Upper lobe of left lung (tissue), 6 donors: ENCODE data around the gene RNF128. TPM values are rescaled to one million over a fixed set of nuclear protein-coding genes. Genes with fewer than 3 reads are reported as not detected.
"Not testable (repeated sequence)": the region's sequence is repeated elsewhere in the genome, so short reads cannot be mapped to it uniquely, and the experiment has no call there.

ENCODE experiments used
- ATAC-seq, 2 donors: fragments of 200-7000 bp; cut with Tn5 transposase; one replicate each; pipeline ENCODE4 v1.9.1; 2022; ENCODE audit warnings: mild to moderate bottlenecking in 2 of 2, moderate library complexity in 2 of 2; ENCODE audit not compliant: low FRiP score in 2 of 2
- DNase-seq, 2 donors: peaks; one replicate each; pipeline ENCODE4 v3.0.0-alpha.2; 2019 to 2020
- H3K27ac ChIP-seq, 4 donors: fragments of 200-600 bp; sonication (generic); one replicate each; pipeline ENCODE4 v1.5.1; 2016 to 2019
- H3K27me3 ChIP-seq, 4 donors: fragments of 200-600 bp; sonication (generic); one replicate each; pipeline ENCODE4 v1.5.1; 2017 to 2019
- H3K36me3 ChIP-seq, 4 donors: fragments of 200-600 bp; sonication (generic); one replicate each; pipeline ENCODE4 v1.5.1; 2016 to 2019
- H3K4me1 ChIP-seq, 4 donors: fragments of 200-600 bp; sonication (generic); one replicate each; pipeline ENCODE4 v1.5.1; 2018 to 2019
- H3K4me3 ChIP-seq, 4 donors: fragments of 200-600 bp; sonication (generic); one replicate each; pipeline ENCODE4 v1.5.1; 2017 to 2019; ENCODE audit warnings: mild to moderate bottlenecking in 2 of 4, moderate library complexity in 1 of 4
- H3K9me3 ChIP-seq, 4 donors: fragments of 200-600 bp; sonication (generic); one replicate each; pipeline ENCODE4 v1.5.1; 2018 to 2019
- CTCF ChIP-seq, 6 experiments: fragments of 450-650 bp in 4 of 6; fragments of 200-600 bp in 2 of 6; sonication (generic) in 2 of 6; IDR thresholded peaks; one replicate each; pipeline ENCODE4 v1.5.1; 2016 to 2019; ENCODE audit warnings: antibody characterized with exemption in 6 of 6
- EP300 ChIP-seq, 4 donors: sonication (generic); formaldehyde crosslinking; IDR thresholded peaks; one replicate each; pipeline ENCODE4 v1.5.1; 2017; ENCODE audit warnings: antibody characterized with exemption in 4 of 4, control low read depth in 2 of 4
- POLR2A ChIP-seq, 4 donors: fragments of 450-650 bp; IDR thresholded peaks; one replicate each; pipeline ENCODE4 v1.5.1; 2016 to 2017; ENCODE audit warnings: antibody characterized with exemption in 4 of 4, mild to moderate bottlenecking in 2 of 4
- POLR2AphosphoS5 ChIP-seq, 2 donors: sonication (generic); formaldehyde crosslinking; IDR thresholded peaks; one replicate each; pipeline ENCODE4 v1.5.1; 2017; ENCODE audit warnings: antibody characterized with exemption in 2 of 2
- WGBS, 2 donors: methylation state at CpG; one replicate each; pipeline ENCODE4 v1.1.5; 2017 to 2018; 5-methylcytosine and 5-hydroxymethylcytosine counted together
- total RNA-seq, 6 donors: library from RNA; depleted of rRNA in 4 of 6; stranded (reverse); fragments of >200 nt in 4 of 6; gene quantifications; one replicate each; pipeline versions ENCODE4 v1.1.0 to v1.2.1, GENCODE V29; 2016 to 2021
- donor health status: DM: no; HTN: no; CAD: no; lungs with moderate emphysema.
- donor health status: DM: no; HTN: yes; CAD: no; lungs with severe emphysema.

RNF128 gene
- total RNA-seq, 6 donors from 2014 or later: 6.3 to 49.9 (median 19.7) TPM

- ATAC-seq: no peak
- Histone ChIP-seq H3K36me3 (no peaks in the 10 kb centered on the region), H3K27ac (no peak overlapping the region), H3K4me1 (no peaks in the 10 kb centered on the region), H3K27me3 (no peaks in the 10 kb centered on the region), H3K9me3 (peaks cover 0 to 5% (median 0%) of the 10 kb centered on the region in 4 donors), H3K4me3 (no peak overlapping the region)
- WGBS, 2 donors: 76 to 83% methylated on average over 1 of the region's 1 CpG
- TF ChIP-seq POLR2AphosphoS5 (IDR thresholded peaks at IDR 0.05): no peak
- no peak for TF ChIP-seq CTCF (IDR thresholded peaks at IDR 0.05)
- no peak for TF ChIP-seq POLR2A (IDR thresholded peaks at IDR 0.05)
- no peak for TF ChIP-seq EP300 (IDR thresholded peaks at IDR 0.05)
- no peak for DNase-seq
Measured at GRCh38 chrX:106752101-106752678, 25.7 kb downstream of the RNF128 start.

- H3K4me3 ChIP-seq, DNase-seq, H3K4me1 ChIP-seq, H3K27ac ChIP-seq, H3K36me3 ChIP-seq, ATAC-seq, H3K27me3 ChIP-seq, H3K9me3 ChIP-seq: not testable (repeated sequence)
- WGBS, 2 donors: 50 to 100% methylated on average over 1 of the region's 1 CpG
Measured at GRCh38 chrX:106769288-106769687, 42.8 kb downstream of the RNF128 start.

- no peak for TF ChIP-seq POLR2AphosphoS5 (IDR thresholded peaks at IDR 0.05)
- no peak for TF ChIP-seq CTCF (IDR thresholded peaks at IDR 0.05)
- TF ChIP-seq POLR2A (IDR thresholded peaks at IDR 0.05): no peak
- TF ChIP-seq EP300 (IDR thresholded peaks at IDR 0.05): no peak
- Histone ChIP-seq H3K27me3 (no peaks in the 10 kb centered on the region), H3K9me3 (no peaks in the 10 kb centered on the region), H3K36me3 (no peaks in the 10 kb centered on the region), H3K4me1 (no peaks in the 10 kb centered on the region), H3K27ac (no peak overlapping the region), H3K4me3 (no peak overlapping the region)
- no peak for DNase-seq
- ATAC-seq: no peak
- WGBS, 2 donors: 44 to 49% methylated on average over 2 of the region's 2 CpGs
Measured at GRCh38 chrX:106774981-106775380, 48.5 kb downstream of the RNF128 start.

GRCh38 chrX:106780264-106780663 is 53.8 kb downstream of the RNF128 start:
- no peak overlapping the region for H3K4me3 ChIP-seq
- no peak overlapping the region for H3K27ac ChIP-seq
- TF ChIP-seq POLR2AphosphoS5 (IDR thresholded peaks at IDR 0.05) (no peak), CTCF (IDR thresholded peaks at IDR 0.05) (no peak), EP300 (IDR thresholded peaks at IDR 0.05) (no peak), POLR2A (IDR thresholded peaks at IDR 0.05) (no peak)
- DNase-seq (no peak), ATAC-seq (no peak)
- no peaks in the 10 kb centered on the region for H3K9me3 ChIP-seq
- no peaks in the 10 kb centered on the region for H3K4me1 ChIP-seq
- H3K36me3 ChIP-seq: no peaks in the 10 kb centered on the region
- no peaks in the 10 kb centered on the region for H3K27me3 ChIP-seq
- 50 to 53% methylated on average over 2 of the region's 2 CpGs for WGBS, 2 donors

GRCh38 chrX:106780664-106781377 is 54.3 kb downstream of the RNF128 start:
- ATAC-seq: no peak
- no peak overlapping the region for H3K27ac ChIP-seq

More at GRCh38 chrX:106780664-106781377, 54.3 kb downstream of the RNF128 start:
- TF ChIP-seq POLR2A (IDR thresholded peaks at IDR 0.05) (no peak), EP300 (IDR thresholded peaks at IDR 0.05) (no peak), POLR2AphosphoS5 (IDR thresholded peaks at IDR 0.05) (no peak), CTCF (IDR thresholded peaks at IDR 0.05) (no peak)
- no peaks in the 10 kb centered on the region for H3K27me3 ChIP-seq
- H3K36me3 ChIP-seq: no peaks in the 10 kb centered on the region
- WGBS, 2 donors: 39 to 56% methylated on average over 1 of the region's 1 CpG
- no peaks in the 10 kb centered on the region for H3K4me1 ChIP-seq
- H3K4me3 ChIP-seq: no peak overlapping the region
- no peaks in the 10 kb centered on the region for H3K9me3 ChIP-seq
- DNase-seq: no peak
